ENCODE results near the gene ATXN10.

GRCh38 chr22:45680932-45681700 is 9.5 kb downstream of the ATXN10 start:
- no peak for TF ChIP-seq CTCF (IDR thresholded peaks at IDR 0.05; ENCODE audit: control extremely low read depth in 1 of 3, insufficient read depth in 1 of 3, low read depth in 1 of 3, low read length in 3 of 3)
- no peak for TF ChIP-seq TBP (IDR thresholded peaks at IDR 0.05; ENCODE audit: low read depth, low read length)
- TF ChIP-seq HDAC6 (IDR thresholded peaks at IDR 0.05; ENCODE audit: low read depth, low read length): no peak
- no peak for TF ChIP-seq POLR2A (IDR thresholded peaks at IDR 0.05; ENCODE audit: control extremely low read depth in 1 of 2, low read depth in 2 of 2, low read length in 2 of 2)
- TF ChIP-seq ASH2L (IDR thresholded peaks at IDR 0.05; ENCODE audit: low read length): no peak

Data from H1 (cell line).